Thyroid gland (tissue), 4 donors: ENCODE results near the gene ACSL6. TPM values are rescaled to one million over a fixed set of nuclear protein-coding genes. Genes with fewer than 3 reads are reported as not detected.
A peak's percentile ranks its signal among the peaks of the same experiment; 100 is the strongest.

Source experiments
- DNase-seq, 2 donors: peaks; one replicate each; pipeline ENCODE4 v3.0.0-alpha.2; 2019
- H3K27ac ChIP-seq, 3 donors: fragments of 200-600 bp; sonication (generic); 1 replicate in 2 of 3; 2 replicates in 1 of 3; pipeline ENCODE4 v1.5.1; 2016 to 2019; ENCODE audit warnings: mild to moderate bottlenecking in 1 of 3, moderate library complexity in 1 of 3
- H3K27me3 ChIP-seq: fragments of 200-600 bp; sonication (generic); one replicate; pipeline ENCODE4 v1.5.1; 2019
- H3K36me3 ChIP-seq, 2 donors: fragments of 200-600 bp; sonication (generic); one replicate each; pipeline ENCODE4 v1.5.1; 2016 to 2019
- H3K4me1 ChIP-seq, 2 donors: fragments of 200-600 bp; sonication (generic); one replicate each; pipeline ENCODE4 v1.5.1; 2017 to 2019
- H3K4me3 ChIP-seq, 3 donors: fragments of 200-600 bp; sonication (generic); replicated peaks in 1 of 3; 1 replicate in 2 of 3; 2 replicates in 1 of 3; pipeline ENCODE4 v1.5.1; 2016; ENCODE audit warnings: mild to moderate bottlenecking in 1 of 3
- H3K9me3 ChIP-seq: fragments of 200-600 bp; sonication (generic); one replicate; pipeline ENCODE4 v1.5.1; 2017
- POLR2A ChIP-seq, 2 donors: fragments of 450-650 bp; IDR thresholded peaks; one replicate each; pipeline ENCODE4 v1.6.1; 2017; ENCODE audit warnings: antibody characterized with exemption in 2 of 2, mild to moderate bottlenecking in 2 of 2, moderate library complexity in 1 of 2
- whole genome bisulfite sequencing, 2 donors: methylation state at CpG; one replicate each; pipeline ENCODE4 v1.1.5; 2017; 5-methylcytosine and 5-hydroxymethylcytosine counted together
- intact Hi-C: fragments of 100-400 bp; cut with DNase I; formaldehyde crosslinking; loops from one replicate; pipeline ENCODE4 v1.15.1; 2023
- total RNA-seq, 4 donors: library from RNA; depleted of rRNA; stranded (reverse); fragments of >200 nt; gene quantifications; one replicate each; pipeline ENCODE4 v1.2.3, GENCODE V29; 2016
- TF ChIP-seq, protein P1 (sequence below), 6 experiments: fragments of 200-600 bp in 3 of 6; fragments of 450-650 bp in 3 of 6; sonication (generic) in 3 of 6; IDR thresholded peaks; one replicate each; pipeline ENCODE4 v1.5.1; 2016 to 2019; ENCODE audit warnings: antibody characterized with exemption in 6 of 6, mild to moderate bottlenecking in 2 of 6, inconsistent platforms in 1 of 6, moderate library complexity in 1 of 6

Gene ACSL6
- total RNA-seq, 4 donors from 2014 or later: 0.71 to 6.2 (median 1.2) TPM

DNA sequence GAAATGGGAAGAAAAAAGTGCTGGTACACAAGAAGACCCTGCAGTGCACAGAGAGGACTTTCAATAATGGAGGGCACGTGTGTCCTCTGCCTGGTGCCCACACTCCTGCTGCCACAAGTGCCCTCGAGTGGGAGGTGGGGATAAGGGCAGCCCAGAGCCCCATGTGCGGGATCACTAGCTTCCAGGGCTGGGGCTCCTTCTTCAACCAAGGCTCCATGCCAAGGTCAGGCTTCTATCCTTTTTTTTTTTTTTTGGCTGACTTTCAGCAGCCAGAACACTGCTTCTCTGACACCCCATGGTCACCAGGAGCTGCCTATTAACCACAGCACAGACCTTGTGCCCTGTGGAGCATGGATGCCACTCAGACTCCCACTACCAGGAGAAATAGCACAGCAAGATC is 7.5 kb downstream of the ACSL6 start:
- 47 to 66% methylated on average over 3 of the region's 3 CpGs for WGBS, 2 donors
- DNase-seq: no peak
- H3K27ac ChIP-seq: no peak overlapping the region
- no peaks in the 10 kb centered on the region for H3K4me1 ChIP-seq
- H3K9me3 ChIP-seq: no peaks in the 10 kb centered on the region
- TF ChIP-seq POLR2A (IDR thresholded peaks at IDR 0.05): no peak
- TF ChIP-seq, protein P1, sequence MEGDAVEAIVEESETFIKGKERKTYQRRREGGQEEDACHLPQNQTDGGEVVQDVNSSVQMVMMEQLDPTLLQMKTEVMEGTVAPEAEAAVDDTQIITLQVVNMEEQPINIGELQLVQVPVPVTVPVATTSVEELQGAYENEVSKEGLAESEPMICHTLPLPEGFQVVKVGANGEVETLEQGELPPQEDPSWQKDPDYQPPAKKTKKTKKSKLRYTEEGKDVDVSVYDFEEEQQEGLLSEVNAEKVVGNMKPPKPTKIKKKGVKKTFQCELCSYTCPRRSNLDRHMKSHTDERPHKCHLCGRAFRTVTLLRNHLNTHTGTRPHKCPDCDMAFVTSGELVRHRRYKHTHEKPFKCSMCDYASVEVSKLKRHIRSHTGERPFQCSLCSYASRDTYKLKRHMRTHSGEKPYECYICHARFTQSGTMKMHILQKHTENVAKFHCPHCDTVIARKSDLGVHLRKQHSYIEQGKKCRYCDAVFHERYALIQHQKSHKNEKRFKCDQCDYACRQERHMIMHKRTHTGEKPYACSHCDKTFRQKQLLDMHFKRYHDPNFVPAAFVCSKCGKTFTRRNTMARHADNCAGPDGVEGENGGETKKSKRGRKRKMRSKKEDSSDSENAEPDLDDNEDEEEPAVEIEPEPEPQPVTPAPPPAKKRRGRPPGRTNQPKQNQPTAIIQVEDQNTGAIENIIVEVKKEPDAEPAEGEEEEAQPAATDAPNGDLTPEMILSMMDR (IDR thresholded peaks at IDR 0.05): no peak
- H3K36me3 ChIP-seq: no peaks in the 10 kb centered on the region
- intact Hi-C loops: loop anchor here (10.0 kb wide), 1 partner anchor 189 kb away; no protein-coding TSS in a partner anchor
- no peaks in the 10 kb centered on the region for H3K27me3 ChIP-seq
- no peak overlapping the region for H3K4me3 ChIP-seq

DNA sequence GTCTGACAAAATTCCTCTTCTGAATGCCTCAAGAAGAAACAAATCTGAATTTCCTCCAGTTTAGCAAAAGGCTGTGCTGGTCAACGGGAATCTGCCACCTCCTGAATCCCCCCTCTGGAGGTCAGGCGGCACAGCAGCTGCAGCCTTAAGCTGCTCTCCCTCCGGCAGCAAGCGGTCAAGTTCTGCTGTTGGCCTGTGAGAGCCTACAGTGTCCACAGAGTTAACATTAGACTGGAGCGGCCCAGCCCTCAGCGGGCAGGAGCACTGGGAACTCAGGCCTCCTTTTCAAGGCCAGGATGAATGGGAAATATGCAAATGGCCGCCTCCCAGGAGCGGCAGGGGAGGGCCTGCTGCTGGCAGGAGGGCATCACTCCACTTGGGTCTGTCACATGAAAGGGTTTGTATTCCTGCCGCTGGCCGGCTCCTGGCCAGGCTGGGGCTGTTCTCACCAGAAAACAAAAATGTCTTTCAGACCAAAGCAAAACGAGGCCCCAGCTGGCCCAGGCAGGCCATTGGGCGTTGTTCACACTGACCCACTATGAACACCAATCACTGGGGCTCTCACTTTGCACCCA is 8.2 kb downstream of the ACSL6 start:
- peak in 1 of 2 donors; percentile 11 for DNase-seq
- Histone ChIP-seq H3K4me3 (no peak overlapping the region), H3K27me3 (no peaks in the 10 kb centered on the region), H3K27ac (no peak overlapping the region), H3K36me3 (no peaks in the 10 kb centered on the region), H3K4me1 (no peaks in the 10 kb centered on the region), H3K9me3 (no peaks in the 10 kb centered on the region)
- no peak for TF ChIP-seq POLR2A (IDR thresholded peaks at IDR 0.05)
- TF ChIP-seq, protein P1 (IDR thresholded peaks at IDR 0.05): no peak
- 38 to 48% methylated on average over 7 to 9 of the region's 12 CpGs for WGBS, 2 donors
- intact Hi-C loops: loop anchor here (10.0 kb wide), 1 partner anchor 188 kb away; no protein-coding TSS in a partner anchor

DNA sequence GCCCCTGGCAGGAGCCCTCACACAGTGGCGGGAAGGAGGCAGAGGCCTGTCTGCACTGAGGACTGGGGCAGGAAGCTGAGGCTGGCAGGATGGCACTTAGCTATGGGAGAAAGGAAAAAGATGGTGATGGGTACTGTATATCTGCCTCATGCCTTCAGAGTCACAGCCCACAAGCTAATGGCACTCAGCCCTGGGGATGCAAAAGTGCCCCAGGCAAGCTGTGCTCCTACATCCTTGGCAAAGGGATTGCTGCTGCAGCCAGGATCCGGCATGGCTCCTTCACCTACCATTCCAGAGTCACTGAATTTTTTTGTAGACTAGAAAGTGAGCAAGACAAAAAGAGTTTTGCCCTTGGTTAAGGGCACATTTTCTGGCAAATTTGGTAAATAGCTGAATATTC is 8.7 kb downstream of the ACSL6 start:
- Histone ChIP-seq H3K4me3 (no peak overlapping the region), H3K4me1 (no peaks in the 10 kb centered on the region), H3K27ac (no peak overlapping the region), H3K36me3 (no peaks in the 10 kb centered on the region), H3K27me3 (no peaks in the 10 kb centered on the region), H3K9me3 (no peaks in the 10 kb centered on the region)
- TF ChIP-seq, protein P1 (IDR thresholded peaks at IDR 0.05): no peak
- no peak for TF ChIP-seq POLR2A (IDR thresholded peaks at IDR 0.05)
- no peak for DNase-seq
- WGBS, 2 donors: 94 to 98% methylated on average over 2 of the region's 2 CpGs
- intact Hi-C loops: loop anchor here (10.0 kb wide), 1 partner anchor 188 kb away; no protein-coding TSS in a partner anchor

DNA sequence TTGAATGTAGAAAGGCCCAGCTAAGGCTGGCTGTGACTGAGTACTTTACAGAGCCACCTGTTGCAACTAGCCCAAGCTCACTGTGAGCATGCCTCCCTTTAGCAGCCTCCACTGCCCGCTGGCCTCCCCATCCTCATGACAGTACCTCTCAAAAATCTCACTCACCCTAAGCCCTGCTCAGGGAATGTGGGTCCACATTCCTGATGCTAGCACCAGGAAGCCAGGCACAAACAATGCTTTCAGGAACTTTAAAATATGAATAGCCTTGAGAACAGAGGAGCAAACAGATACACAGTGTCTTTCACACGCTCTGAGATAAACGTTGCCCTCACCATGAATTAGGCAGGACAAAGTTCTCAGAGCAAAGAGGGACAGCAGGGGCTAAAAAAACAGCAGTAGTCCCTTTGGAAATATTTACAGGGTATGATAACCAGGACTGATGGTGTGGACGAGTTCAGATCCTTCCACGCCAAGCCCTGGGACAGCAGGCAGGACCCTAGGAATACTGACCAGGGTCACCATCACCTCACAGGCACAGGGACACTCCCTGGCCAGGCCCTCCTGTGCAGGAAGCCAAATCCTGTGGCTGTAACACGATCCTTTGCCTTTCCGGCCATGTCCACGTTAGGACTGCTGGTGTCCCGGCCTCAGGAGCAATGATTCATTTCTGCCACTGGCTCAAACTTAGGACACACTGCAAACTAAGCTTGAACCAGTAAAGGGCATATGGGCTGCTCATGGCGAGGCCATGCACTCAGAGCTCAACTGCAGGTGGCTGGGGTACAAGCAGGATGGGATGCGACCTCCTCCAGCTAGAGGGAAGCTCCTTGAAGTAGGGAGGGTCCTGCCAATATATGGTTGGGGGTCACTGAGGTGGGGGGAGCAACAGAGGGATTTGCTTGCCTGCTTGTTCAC is 9.6 kb downstream of the ACSL6 start:
- TF ChIP-seq, protein P1 (IDR thresholded peaks at IDR 0.05): no peak
- no peak for TF ChIP-seq POLR2A (IDR thresholded peaks at IDR 0.05)
- Histone ChIP-seq H3K27ac (no peak overlapping the region), H3K36me3 (no peaks in the 10 kb centered on the region), H3K27me3 (no peaks in the 10 kb centered on the region), H3K9me3 (no peaks in the 10 kb centered on the region), H3K4me1 (no peaks in the 10 kb centered on the region), H3K4me3 (no peak overlapping the region)
- intact Hi-C loops: loop anchor here (10.0 kb wide), 1 partner anchor 187 kb away; no protein-coding TSS in a partner anchor
- 68 to 81% methylated on average over 11 of the region's 11 CpGs for WGBS, 2 donors
- DNase-seq: no peak
